Measurements from ENCODE around the gene MRC2. TPM values are rescaled to one million over a fixed set of nuclear protein-coding genes. Genes with fewer than 3 reads are reported as not detected.
A peak's percentile ranks its signal among the peaks of the same experiment; 100 is the strongest.

The MRC2 gene
- total RNA-seq, 1 experiment from 2014 or later: 12.3 TPM

DNA sequence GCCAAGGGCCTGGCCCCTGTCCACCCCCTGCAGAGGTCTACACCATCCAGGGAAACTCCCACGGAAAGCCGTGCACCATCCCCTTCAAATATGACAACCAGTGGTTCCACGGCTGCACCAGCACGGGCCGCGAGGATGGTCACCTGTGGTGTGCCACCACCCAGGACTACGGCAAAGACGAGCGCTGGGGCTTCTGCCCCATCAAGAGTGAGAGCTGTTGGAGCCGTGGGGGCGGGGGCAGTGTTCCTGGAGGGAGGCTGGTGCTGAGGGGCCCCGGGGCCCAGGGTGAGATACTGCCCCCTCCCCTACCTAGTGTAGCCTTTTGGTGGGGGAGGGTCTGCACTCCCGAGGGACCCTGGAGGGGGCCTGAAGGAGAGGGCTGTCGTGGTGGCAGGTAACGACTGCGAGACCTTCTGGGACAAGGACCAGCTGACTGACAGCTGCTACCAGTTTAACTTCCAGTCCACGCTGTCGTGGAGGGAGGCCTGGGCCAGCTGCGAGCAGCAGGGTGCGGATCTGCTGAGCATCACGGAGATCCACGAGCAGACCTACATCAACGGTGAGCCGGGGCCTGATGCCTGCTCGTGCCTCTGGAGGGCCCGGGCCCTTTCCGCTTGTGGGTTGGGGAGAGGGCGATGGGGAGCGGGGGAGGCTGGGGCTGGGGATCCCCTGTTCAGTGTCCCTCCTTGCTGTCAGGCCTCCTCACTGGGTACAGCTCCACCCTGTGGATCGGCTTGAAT is 38.8 kb downstream of the MRC2 start:
- H3K27ac Mint-ChIP-seq (ENCODE audit: low read depth, unreplicated experiment): no peak overlapping the region
- TF ChIP-seq, protein P1, sequence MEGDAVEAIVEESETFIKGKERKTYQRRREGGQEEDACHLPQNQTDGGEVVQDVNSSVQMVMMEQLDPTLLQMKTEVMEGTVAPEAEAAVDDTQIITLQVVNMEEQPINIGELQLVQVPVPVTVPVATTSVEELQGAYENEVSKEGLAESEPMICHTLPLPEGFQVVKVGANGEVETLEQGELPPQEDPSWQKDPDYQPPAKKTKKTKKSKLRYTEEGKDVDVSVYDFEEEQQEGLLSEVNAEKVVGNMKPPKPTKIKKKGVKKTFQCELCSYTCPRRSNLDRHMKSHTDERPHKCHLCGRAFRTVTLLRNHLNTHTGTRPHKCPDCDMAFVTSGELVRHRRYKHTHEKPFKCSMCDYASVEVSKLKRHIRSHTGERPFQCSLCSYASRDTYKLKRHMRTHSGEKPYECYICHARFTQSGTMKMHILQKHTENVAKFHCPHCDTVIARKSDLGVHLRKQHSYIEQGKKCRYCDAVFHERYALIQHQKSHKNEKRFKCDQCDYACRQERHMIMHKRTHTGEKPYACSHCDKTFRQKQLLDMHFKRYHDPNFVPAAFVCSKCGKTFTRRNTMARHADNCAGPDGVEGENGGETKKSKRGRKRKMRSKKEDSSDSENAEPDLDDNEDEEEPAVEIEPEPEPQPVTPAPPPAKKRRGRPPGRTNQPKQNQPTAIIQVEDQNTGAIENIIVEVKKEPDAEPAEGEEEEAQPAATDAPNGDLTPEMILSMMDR (IDR thresholded peaks at IDR 0.05; ENCODE audit: unreplicated experiment): no peak
- POLR2A ChIA-PET: no interaction called here
- peaks cover 22% of the 10 kb centered on the region for H3K4me1 Mint-ChIP-seq (ENCODE audit: insufficient read depth, unreplicated experiment)
- no peaks in the 10 kb centered on the region for H3K36me3 Mint-ChIP-seq (ENCODE audit: insufficient read depth, unreplicated experiment)
- intact Hi-C loops (cut with micrococcal nuclease): no loop called here
- H3K4me3 Mint-ChIP-seq (ENCODE audit: unreplicated experiment): no peak overlapping the region
- no peak for DNase-seq (ENCODE audit: unreplicated experiment)
- peaks cover 5% of the 10 kb centered on the region for H3K9me3 Mint-ChIP-seq (ENCODE audit: unreplicated experiment)
- CTCF ChIA-PET: no interaction called here
- BruUV-seq (replicated peaks): no TSS peak
- H3K27me3 Mint-ChIP-seq (ENCODE audit: insufficient read depth, unreplicated experiment): no peaks in the 10 kb centered on the region

DNA sequence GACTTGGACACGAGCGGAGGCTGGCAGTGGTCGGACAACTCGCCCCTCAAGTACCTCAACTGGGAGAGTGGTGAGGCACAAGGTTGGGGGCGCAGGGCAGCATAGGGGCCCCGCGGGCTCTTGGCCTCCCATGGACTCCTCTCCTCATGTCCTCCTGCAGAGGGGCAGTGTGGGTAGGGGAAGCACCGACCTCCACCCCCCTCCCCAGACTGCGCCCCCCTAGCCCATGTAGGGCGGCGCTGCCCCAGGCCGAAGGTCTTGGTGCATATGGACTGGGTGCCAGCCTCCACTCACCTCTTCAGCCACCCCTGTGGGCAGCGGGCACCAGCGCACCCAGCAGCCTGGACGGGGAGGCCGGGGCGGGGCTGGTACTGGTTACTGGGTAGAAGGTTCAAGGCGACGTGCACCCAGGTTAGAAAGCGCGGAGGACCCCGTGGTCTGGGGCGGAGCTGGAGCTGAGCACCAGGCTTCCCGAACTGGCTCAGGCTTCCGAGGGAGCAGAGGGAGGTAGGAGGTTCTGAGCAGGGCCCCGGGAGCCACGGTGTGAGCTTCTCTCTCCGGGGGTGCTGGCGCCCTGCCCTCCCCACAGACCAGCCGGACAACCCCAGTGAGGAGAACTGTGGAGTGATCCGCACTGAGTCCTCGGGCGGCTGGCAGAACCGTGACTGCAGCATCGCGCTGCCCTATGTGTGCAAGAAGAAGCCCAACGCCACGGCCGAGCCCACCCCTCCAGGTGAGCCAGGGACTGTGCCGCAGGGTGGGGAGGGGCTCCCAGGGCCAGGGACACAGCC is 39.5 kb downstream of the MRC2 start:
- Mint-ChIP-seq H3K4me1 (ENCODE audit: insufficient read depth, unreplicated experiment) (peaks cover 30% of the 10 kb centered on the region), H3K27me3 (ENCODE audit: insufficient read depth, unreplicated experiment) (no peaks in the 10 kb centered on the region), H3K4me3 (ENCODE audit: unreplicated experiment) (no peak overlapping the region), H3K27ac (ENCODE audit: low read depth, unreplicated experiment) (no peak overlapping the region), H3K36me3 (ENCODE audit: insufficient read depth, unreplicated experiment) (peaks cover 2% of the 10 kb centered on the region), H3K9me3 (ENCODE audit: unreplicated experiment) (no peaks in the 10 kb centered on the region)
- no TSS peak for BruUV-seq (replicated peaks)
- intact Hi-C loops (cut with micrococcal nuclease): no loop called here
- TF ChIP-seq, protein P1 (IDR thresholded peaks at IDR 0.05; ENCODE audit: unreplicated experiment): no peak
- no peak for DNase-seq (ENCODE audit: unreplicated experiment)
- ChIA-PET POLR2A (no interaction called here), CTCF (no interaction called here)

DNA sequence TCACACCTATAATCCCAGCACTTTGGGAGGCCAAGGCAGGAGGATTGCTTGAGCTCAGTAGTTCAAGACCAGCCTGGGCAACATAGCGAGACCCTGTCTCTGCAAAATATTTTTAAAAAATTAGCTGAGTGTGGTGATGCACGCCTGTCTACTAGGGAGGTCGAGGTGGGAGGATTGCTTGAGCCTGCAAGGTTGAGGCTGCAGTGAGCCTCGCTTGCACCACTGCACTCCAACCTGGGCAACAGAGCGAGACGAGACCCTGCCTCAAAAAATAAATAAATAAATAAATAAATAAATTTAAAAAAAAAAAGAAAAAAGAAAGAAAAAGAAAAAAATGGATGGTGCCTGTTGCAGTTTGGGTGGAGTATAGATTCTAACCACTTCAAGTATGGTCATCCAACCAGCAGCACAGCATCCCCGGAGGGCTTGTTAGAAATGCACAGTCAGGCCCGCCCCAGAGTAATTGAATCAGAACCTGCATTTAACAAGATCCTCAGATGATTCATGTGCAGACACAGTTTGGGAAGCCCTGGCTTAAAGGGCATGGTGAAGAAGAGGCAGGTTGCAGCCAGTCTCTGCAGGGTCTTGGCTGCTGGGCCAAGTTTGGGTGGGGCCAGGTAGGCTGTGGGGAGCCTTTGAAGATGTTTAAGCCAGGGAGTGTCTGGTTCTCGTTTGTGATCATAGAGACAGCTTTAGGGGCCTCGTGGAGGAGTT is 40.8 kb downstream of the MRC2 start:
- DNase-seq (ENCODE audit: unreplicated experiment): peak; percentile 88
- no peaks in the 10 kb centered on the region for H3K27me3 Mint-ChIP-seq (ENCODE audit: insufficient read depth, unreplicated experiment)
- H3K4me1 Mint-ChIP-seq (ENCODE audit: insufficient read depth, unreplicated experiment): peaks cover 32% of the 10 kb centered on the region
- H3K27ac Mint-ChIP-seq (ENCODE audit: low read depth, unreplicated experiment): peak overlapping the region; percentile 43
- H3K4me3 Mint-ChIP-seq (ENCODE audit: unreplicated experiment): no peak overlapping the region
- no peaks in the 10 kb centered on the region for H3K9me3 Mint-ChIP-seq (ENCODE audit: unreplicated experiment)
- TF ChIP-seq, protein P1 (IDR thresholded peaks at IDR 0.05; ENCODE audit: unreplicated experiment): no peak
- intact Hi-C loops (cut with micrococcal nuclease): loop anchor here (1.0 kb wide), 1 partner anchor 115 kb away; no protein-coding TSS in a partner anchor
- ChIA-PET POLR2A (interaction anchor here (1.2 kb wide), 1 partner anchor 91 kb away, joined by 3 read pairs; no protein-coding TSS in a partner anchor), CTCF (interaction anchor here (0.6 kb wide), 1 partner anchor 777 kb away, joined by 5 read pairs; no protein-coding TSS in a partner anchor)
- BruUV-seq (replicated peaks): no TSS peak
- H3K36me3 Mint-ChIP-seq (ENCODE audit: insufficient read depth, unreplicated experiment): peaks cover 6% of the 10 kb centered on the region

Data from MCF 10A (cell line).